Measurements from ENCODE around the gene ACVR1B. TPM values are rescaled to one million over a fixed set of nuclear protein-coding genes. Genes with fewer than 3 reads are reported as not detected.

The ACVR1B gene
- 8.5 TPM for total RNA-seq
- long read RNA-seq, full-length matches to known transcripts, result 1 of 2 reads
- long read RNA-seq, partial matches to known transcripts, result 0 of 2 reads
- long read RNA-seq, other reads (novel, unspliced or antisense), result 1 of 2 reads

DNA sequence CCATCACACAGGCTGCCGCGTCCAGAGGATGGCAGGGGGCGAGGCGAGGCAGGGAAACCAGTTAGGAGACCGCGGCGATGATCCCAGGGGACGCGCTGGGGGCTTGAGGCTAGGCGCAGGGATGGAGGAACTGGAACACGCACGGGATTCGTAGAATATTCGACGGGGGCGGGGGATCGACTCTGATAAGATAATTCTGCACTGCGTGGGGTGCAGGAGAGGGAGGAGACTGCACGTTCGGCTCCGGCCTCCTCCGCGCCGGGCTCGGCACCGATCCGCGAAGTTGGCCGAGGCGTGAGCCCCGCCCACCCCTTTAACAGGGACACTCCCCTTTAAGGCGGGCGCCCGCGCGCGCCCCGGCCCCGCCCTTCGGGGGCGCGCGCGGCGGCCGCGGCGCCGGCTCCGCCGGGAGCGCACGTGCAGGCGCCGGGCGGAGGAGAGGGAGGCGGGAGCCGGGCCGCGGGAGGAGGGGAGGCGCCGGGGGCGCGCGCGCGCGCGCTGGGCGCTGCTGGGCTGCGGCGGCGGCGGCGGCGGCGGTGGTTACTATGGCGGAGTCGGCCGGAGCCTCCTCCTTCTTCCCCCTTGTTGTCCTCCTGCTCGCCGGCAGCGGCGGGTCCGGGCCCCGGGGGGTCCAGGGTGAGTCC, at the start of gene ACVR1B:
Gene ACVR1B, plus strand, starts transcription at position 501 of the 644 bp plus-strand sequence. Its CDS starts 45 bp downstream, at position 546.
- Histone ChIP-seq H3K4me3 (peak within 1 kb of the TSS; percentile 91), H3K4me1 (peaks cover 51% of the 10 kb centered on the region), H3K36me3 (no peaks in the 10 kb centered on the region), H3K27ac (replicated peaks) (peak within 1 kb of the TSS; percentile 89), H3K27me3 (ENCODE audit: low read depth) (no peaks in the 10 kb centered on the region), H3K9me3 (replicated peaks) (no peaks in the 10 kb centered on the region)
- DNase-seq, result peak; percentile 91
- TF ChIP-seq, protein P1, sequence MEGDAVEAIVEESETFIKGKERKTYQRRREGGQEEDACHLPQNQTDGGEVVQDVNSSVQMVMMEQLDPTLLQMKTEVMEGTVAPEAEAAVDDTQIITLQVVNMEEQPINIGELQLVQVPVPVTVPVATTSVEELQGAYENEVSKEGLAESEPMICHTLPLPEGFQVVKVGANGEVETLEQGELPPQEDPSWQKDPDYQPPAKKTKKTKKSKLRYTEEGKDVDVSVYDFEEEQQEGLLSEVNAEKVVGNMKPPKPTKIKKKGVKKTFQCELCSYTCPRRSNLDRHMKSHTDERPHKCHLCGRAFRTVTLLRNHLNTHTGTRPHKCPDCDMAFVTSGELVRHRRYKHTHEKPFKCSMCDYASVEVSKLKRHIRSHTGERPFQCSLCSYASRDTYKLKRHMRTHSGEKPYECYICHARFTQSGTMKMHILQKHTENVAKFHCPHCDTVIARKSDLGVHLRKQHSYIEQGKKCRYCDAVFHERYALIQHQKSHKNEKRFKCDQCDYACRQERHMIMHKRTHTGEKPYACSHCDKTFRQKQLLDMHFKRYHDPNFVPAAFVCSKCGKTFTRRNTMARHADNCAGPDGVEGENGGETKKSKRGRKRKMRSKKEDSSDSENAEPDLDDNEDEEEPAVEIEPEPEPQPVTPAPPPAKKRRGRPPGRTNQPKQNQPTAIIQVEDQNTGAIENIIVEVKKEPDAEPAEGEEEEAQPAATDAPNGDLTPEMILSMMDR (IDR thresholded peaks at IDR 0.05; ENCODE audit: borderline replicate concordance), result no peak
- intact Hi-C loops (cut with micrococcal nuclease), result no loop called here

DNA sequence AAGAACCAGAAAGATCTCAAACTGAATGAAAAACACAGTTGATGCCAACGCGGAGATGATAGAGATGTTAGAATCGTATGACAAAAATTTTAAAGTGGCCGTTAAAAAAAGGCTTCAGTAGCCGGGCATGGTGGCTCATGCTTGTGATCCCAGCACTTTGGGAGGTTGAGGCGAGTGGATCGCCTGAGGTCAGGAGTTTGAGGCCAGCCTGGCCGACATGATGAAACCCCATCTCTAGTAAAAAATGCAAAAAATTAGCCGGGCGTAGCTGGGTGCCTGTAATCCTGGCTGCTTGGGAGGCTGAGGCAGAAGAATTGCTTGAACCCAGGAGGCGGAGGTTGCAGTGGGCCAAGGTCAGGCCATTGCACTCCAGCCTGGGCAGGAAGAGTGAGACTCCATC, 49.6 kb upstream of the ACVR1B start:
- Histone ChIP-seq H3K4me1 (peaks cover 57% of the 10 kb centered on the region), H3K4me3 (no peak overlapping the region), H3K27ac (replicated peaks) (no peak overlapping the region), H3K9me3 (replicated peaks) (peaks cover 4% of the 10 kb centered on the region), H3K36me3 (no peaks in the 10 kb centered on the region), H3K27me3 (ENCODE audit: low read depth) (peaks cover 12% of the 10 kb centered on the region)
- intact Hi-C loops (cut with micrococcal nuclease), result no loop called here
- TF ChIP-seq, protein P1 (IDR thresholded peaks at IDR 0.05; ENCODE audit: borderline replicate concordance), result no peak
- DNase-seq, result no peak

DNA sequence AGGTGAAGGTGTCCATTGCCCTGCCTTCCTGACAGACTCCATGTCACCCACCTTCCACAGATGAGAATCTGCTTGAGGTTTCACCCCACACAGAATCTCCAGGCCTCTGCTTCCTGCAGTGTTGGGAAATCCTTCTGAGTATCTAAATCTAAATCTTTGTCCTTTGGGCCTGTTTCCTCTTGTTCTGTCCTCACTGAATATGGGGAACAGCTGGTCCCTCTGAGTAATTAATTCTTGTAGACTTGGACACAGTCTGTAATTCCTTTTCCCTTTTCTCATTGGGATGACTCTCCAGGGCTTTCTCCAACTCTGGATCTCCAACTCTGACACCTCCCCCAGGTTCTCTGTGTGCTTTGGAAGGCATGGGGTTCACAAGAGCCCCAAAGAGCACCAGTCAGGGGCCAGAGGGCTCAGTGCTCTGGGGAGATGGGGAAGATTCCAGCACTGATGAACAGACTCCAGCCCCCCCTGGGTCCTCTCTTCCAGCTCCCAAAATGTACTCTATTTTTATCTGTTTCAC, 46.5 kb upstream of the ACVR1B start:
- Histone ChIP-seq H3K9me3 (replicated peaks) (peaks cover 4% of the 10 kb centered on the region), H3K4me3 (peak overlapping the region; percentile 74), H3K36me3 (peaks cover 3% of the 10 kb centered on the region), H3K27me3 (ENCODE audit: low read depth) (peaks cover 31% of the 10 kb centered on the region), H3K27ac (replicated peaks) (peak overlapping the region; percentile 94), H3K4me1 (peaks cover 62% of the 10 kb centered on the region)
- intact Hi-C loops (cut with micrococcal nuclease), result no loop called here
- TF ChIP-seq, protein P1 (IDR thresholded peaks at IDR 0.05; ENCODE audit: borderline replicate concordance), result no peak
- no peak for DNase-seq

DNA sequence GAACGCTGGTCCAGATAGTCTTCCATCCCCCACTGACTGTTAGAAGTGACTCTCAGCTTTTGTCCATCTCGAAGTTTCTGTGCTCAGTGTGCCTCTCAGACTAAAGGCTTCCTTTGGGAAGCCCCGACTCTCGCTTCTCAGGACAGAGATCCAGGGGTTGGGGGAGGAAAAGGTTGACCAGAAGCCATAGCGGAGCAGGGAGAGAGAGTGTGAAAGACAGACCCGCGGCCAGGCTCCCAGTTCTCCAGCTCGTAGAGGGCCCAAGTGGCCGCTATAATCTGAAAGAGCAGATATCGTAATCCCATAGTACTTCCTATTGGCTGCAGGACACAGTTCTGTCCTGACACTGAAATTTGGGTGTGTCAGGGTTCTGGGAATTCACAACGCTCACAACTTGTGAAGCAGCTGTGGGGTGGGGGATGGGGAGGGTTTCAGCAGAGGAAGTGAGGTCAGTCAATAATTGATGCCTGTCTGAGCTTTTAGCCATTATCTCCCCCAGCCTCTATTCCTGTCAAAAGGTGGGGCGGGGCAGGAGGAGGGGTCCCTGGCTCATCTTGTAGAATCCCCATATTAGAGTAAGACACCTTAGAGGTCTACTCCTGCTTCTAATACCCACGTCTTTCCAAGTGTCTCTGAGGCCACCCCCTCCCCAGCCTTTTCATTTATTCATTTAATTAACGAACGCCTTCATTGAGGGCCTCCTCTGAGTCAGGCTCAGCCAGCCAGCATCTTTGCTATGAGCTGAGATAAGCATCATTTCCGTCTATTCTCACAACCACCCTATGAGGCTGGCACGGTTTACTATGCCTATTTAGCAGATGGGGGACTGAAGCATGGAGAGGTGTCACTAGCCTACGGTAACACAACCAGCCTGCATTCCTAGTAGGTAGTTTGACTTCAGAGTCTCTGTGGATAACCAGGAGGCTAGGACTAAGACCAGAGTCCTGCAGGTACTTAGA, 45.7 kb upstream of the ACVR1B start:
- TF ChIP-seq, protein P1 (IDR thresholded peaks at IDR 0.05; ENCODE audit: borderline replicate concordance), result no peak
- intact Hi-C loops (cut with micrococcal nuclease), result no loop called here
- peaks cover 31% of the 10 kb centered on the region for H3K27me3 ChIP-seq (ENCODE audit: low read depth)
- peaks cover 4% of the 10 kb centered on the region for H3K9me3 ChIP-seq (replicated peaks)
- peaks cover 3% of the 10 kb centered on the region for H3K36me3 ChIP-seq
- DNase-seq, result peak; percentile 87
- H3K4me1 ChIP-seq, result peaks cover 70% of the 10 kb centered on the region
- peak overlapping the region; percentile 74 for H3K4me3 ChIP-seq
- peak overlapping the region; percentile 94 for H3K27ac ChIP-seq (replicated peaks)

DNA sequence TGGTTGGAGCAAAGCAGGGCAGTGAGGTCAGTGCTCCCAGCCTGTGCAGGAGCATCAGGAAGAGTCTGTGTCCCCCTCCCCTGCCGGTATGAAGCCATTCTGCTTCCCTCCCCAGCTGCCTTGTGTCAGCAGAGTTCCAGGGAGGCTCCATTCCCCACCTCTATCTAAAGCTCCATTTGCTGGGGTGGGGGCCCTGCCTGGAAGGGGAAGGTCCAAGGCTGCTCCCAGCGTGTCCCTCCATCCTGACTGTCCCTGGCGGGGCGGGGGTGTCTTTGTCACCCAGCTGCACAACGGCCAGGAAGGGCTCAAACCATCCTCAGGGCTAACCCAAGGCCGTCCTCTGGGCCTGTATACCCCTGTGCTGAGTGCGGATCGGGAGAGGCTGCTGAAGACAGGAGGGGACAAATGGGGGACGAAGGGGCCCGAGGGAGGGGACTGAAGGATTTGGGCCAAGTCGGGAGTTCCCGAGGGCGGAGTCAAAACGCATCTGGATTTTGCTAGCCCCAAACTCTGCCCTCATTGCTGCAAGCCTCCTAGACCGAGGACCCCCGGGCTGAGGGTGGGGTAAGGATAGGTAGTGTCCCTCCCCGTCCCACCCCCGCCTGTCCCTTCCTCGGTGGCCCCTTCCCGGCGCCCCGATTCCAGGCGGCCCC, 44.9 kb upstream of the ACVR1B start:
- Histone ChIP-seq H3K27ac (replicated peaks) (peak overlapping the region; percentile 94), H3K9me3 (replicated peaks) (peaks cover 4% of the 10 kb centered on the region), H3K27me3 (ENCODE audit: low read depth) (peaks cover 31% of the 10 kb centered on the region), H3K36me3 (peaks cover 3% of the 10 kb centered on the region), H3K4me3 (peak overlapping the region; percentile 74), H3K4me1 (peaks cover 78% of the 10 kb centered on the region)
- intact Hi-C loops (cut with micrococcal nuclease), result no loop called here
- no peak for DNase-seq
- TF ChIP-seq, protein P1 (IDR thresholded peaks at IDR 0.05; ENCODE audit: borderline replicate concordance), result no peak

All from left ventricle myocardium inferior (tissue), 1 donor.